ENCODE measurements around the gene DLEC1. TPM values are rescaled to one million over a fixed set of nuclear protein-coding genes. Genes with fewer than 3 reads are reported as not detected.

The DLEC1 gene
- total RNA-seq, 2 donors from 2014 or later: 0.52 to 0.56 TPM

DNA sequence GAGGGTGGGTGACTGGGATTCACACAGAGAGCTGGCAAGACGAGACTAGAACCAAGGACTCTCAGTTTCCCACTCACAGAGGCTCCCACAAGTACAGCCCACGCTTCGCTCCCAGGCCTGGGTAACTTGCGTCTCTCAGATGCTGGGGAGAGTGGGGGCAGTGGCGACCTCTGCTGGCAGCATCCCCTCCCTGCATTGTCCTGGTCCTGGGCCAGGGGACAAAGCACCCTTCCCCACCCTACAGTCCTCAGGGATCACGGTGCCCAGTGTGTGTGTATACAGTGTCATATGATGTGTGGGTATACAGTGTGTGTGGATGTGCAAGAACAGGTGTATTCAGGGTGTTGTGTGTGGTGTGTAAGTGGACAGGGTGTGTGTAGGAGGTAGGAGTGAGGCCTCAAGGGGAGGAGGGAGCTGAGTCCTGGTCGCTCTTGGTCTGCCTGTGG is 35.6 kb upstream of the DLEC1 start:
- Histone ChIP-seq H3K9me3 (no peaks in the 10 kb centered on the region), H3K36me3 (peaks cover 9% of the 10 kb centered on the region), H3K4me1 (peaks cover 22% of the 10 kb centered on the region), H3K27me3 (no peaks in the 10 kb centered on the region), H3K9ac (ENCODE audit: low read depth in 2 of 2, low read length in 2 of 2) (peak overlapping the region in 1 of 2 donors; percentile 85), H3K27ac (peak overlapping the region; percentile 85), H3K4me3 (no peak overlapping the region)
- intact Hi-C loops (cut with DNase I): no loop called here
- DNase-seq: peak; percentile 78
- TF ChIP-seq, protein P1, sequence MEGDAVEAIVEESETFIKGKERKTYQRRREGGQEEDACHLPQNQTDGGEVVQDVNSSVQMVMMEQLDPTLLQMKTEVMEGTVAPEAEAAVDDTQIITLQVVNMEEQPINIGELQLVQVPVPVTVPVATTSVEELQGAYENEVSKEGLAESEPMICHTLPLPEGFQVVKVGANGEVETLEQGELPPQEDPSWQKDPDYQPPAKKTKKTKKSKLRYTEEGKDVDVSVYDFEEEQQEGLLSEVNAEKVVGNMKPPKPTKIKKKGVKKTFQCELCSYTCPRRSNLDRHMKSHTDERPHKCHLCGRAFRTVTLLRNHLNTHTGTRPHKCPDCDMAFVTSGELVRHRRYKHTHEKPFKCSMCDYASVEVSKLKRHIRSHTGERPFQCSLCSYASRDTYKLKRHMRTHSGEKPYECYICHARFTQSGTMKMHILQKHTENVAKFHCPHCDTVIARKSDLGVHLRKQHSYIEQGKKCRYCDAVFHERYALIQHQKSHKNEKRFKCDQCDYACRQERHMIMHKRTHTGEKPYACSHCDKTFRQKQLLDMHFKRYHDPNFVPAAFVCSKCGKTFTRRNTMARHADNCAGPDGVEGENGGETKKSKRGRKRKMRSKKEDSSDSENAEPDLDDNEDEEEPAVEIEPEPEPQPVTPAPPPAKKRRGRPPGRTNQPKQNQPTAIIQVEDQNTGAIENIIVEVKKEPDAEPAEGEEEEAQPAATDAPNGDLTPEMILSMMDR (IDR thresholded peaks at IDR 0.05): peak; percentile 92

DNA sequence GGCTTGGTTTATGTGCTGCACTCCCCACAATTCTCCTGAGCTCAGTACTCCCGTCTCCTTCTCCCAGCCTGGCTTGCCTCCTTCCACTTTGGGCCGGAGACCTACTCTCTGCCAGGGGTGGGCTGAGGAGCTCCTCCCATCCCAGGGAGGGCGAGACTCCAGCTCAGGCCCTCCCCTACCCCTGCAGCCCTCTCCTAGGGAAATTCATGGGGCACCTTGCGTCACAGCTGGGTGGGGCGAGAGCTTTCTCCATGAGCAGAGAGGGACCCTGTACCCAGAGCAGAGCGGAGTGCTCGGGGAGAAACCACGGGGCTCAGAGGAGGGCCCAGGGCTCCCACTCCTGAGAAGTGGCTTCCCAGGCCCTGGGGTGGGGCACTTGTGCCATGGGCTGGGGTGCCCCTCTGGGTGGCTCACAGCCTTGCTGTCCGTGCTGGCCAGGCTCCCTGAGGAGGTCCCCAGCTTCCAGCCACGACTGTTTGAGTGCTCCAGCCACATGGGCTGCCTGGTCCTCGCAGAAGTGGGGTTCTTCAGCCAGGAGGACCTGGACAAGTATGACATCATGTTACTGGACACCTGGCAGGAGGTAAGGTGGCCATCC is 35.1 kb upstream of the DLEC1 start:
- Histone ChIP-seq H3K9me3 (no peaks in the 10 kb centered on the region), H3K27ac (peak overlapping the region; percentile 85), H3K36me3 (peaks cover 9% of the 10 kb centered on the region), H3K27me3 (no peaks in the 10 kb centered on the region), H3K4me1 (peaks cover 20% of the 10 kb centered on the region), H3K9ac (ENCODE audit: low read depth in 2 of 2, low read length in 2 of 2) (peak overlapping the region; percentile 51 to 85), H3K4me3 (no peak overlapping the region)
- TF ChIP-seq, protein P1 (IDR thresholded peaks at IDR 0.05): no peak
- peak; percentile 52 for DNase-seq
- intact Hi-C loops (cut with DNase I): loop anchor here (2.0 kb wide), 1 partner anchor 37 kb away; no protein-coding TSS in a partner anchor

DNA sequence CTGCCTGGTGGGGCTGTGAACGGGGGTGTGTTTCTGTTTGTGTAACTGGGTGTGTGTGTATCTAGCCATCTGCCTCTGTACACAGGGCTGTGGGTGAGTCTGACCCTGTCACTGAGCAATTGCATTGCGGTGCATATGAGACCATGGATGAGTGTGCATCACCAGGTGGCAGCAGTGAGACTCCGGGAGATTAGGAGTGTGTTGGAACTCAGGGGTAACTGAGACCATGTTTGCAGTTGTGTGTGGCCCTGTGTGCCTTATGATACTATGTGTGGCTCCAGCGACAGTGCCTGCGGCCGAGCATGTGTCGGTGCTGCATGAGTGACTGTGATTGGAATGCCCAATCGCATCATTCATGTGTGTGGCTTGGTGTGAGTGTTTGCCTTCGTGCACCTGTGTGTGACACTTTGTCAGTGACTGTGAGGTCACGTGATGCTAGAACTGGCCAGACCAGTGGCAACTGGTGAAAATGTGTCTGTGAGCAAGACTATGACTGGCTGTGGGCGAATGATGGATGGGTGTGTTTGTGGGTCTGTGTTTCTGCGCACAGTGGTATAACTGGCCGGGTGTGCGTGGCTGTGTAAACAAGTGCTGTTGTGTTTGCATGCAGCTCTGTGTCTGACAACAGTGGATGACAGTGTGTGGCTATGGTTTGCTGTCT is 34.5 kb upstream of the DLEC1 start:
- H3K36me3 ChIP-seq: peaks cover 9% of the 10 kb centered on the region
- peak; percentile 96 for DNase-seq
- H3K27me3 ChIP-seq: no peaks in the 10 kb centered on the region
- H3K27ac ChIP-seq: peak overlapping the region; percentile 85
- no peak overlapping the region for H3K4me3 ChIP-seq
- H3K9ac ChIP-seq (ENCODE audit: low read depth in 2 of 2, low read length in 2 of 2): peak overlapping the region in 1 of 2 donors; percentile 85
- H3K4me1 ChIP-seq: peaks cover 20% of the 10 kb centered on the region
- no peaks in the 10 kb centered on the region for H3K9me3 ChIP-seq
- TF ChIP-seq, protein P1 (IDR thresholded peaks at IDR 0.05): peak; percentile 77
- intact Hi-C loops (cut with DNase I): loop anchor here (2.0 kb wide), 1 partner anchor 36 kb away; no protein-coding TSS in a partner anchor

DNA sequence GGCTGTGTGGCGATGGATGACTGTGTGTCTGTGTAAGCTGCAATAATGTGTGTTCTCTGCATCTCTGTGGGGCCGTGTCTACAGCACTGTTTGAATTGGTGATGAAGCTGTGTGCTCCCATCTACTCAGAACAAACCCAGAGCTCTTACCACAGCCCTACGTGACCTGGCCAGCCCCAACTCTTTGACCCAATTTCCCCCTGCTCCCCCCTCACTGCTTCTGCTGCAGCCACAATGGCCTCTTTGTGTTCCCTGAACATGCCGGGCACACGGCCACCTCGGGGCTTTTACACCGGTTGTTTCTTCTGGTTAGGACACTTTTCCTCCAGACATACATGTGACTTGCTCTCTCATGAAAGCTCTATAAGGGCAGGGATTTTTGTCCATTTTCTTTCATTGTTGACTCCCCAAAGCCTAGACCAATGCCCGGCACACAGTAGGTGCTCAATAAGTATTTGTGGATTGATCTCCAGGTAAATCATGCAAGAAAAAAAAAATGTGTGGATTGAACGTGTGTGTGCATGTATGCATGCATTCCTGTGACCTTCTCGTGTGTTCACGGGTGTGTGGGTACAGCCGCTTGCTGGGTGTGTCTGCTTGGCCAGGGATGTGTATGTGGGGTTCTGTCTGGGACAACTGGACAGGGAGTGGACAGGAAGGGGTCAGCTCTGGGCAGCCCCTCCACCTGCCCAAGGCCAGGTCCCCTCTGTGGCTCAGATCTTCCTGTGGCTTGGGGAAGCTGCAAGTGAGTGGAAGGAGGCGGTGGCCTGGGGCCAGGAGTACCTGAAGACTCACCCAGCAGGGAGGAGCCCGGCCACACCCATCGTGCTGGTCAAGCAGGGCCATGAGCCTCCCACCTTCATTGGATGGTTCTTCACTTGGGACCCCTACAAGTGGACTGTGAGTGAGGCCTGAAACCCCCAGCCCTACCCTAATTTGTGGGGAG is 33.7 kb upstream of the DLEC1 start:
- Histone ChIP-seq H3K4me3 (no peak overlapping the region), H3K36me3 (peaks cover 9% of the 10 kb centered on the region), H3K9ac (ENCODE audit: low read depth in 2 of 2, low read length in 2 of 2) (peak overlapping the region in 1 of 2 donors; percentile 85), H3K9me3 (no peaks in the 10 kb centered on the region), H3K27ac (peak overlapping the region; percentile 85), H3K4me1 (peaks cover 20% of the 10 kb centered on the region), H3K27me3 (no peaks in the 10 kb centered on the region)
- TF ChIP-seq, protein P1 (IDR thresholded peaks at IDR 0.05): no peak
- peak; percentile 68 for DNase-seq
- intact Hi-C loops (cut with DNase I): loop anchor here (2.0 kb wide), 1 partner anchor 35 kb away; no protein-coding TSS in a partner anchor

DNA sequence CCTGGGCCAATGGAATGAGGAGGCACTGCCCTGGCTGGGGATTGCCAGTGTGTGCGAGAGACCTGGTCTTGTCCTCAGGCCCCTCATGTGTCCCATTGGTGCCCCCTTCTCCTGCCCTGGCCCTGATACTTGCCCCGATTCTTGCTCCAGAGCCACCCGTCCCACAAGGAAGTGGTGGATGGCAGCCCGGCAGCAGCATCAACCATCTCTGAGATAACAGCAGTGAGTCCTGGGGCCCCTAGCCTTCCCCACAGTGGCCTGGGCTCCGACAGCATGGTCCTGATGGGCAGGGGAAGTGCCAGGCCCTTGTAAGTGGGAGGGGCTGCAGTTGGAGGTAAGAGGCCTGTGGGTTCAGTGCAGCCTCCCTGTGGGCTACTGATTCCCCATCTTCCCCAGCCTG is 33.0 kb upstream of the DLEC1 start:
- Histone ChIP-seq H3K9ac (ENCODE audit: low read depth in 2 of 2, low read length in 2 of 2) (no peak overlapping the region), H3K4me3 (no peak overlapping the region), H3K36me3 (peaks cover 7% of the 10 kb centered on the region), H3K4me1 (peaks cover 20% of the 10 kb centered on the region), H3K9me3 (no peaks in the 10 kb centered on the region), H3K27ac (no peak overlapping the region), H3K27me3 (no peaks in the 10 kb centered on the region)
- DNase-seq: no peak
- TF ChIP-seq, protein P1 (IDR thresholded peaks at IDR 0.05): no peak
- intact Hi-C loops (cut with DNase I): no loop called here
